ENCODE results near the gene RALGAPA2.

Gene RALGAPA2

GRCh38 chr20:20368418-20369249 is 343.8 kb downstream of the RALGAPA2 start:
- no peak for DNase-seq (ENCODE audit: low read depth)
- no peak for TF ChIP-seq CTCF (IDR thresholded peaks at IDR 0.05; ENCODE audit: insufficient read depth, low read depth, low read length, missing control alignments)
- no peak overlapping the region; the same call in 1 of the 2 replicates for H3K4me3 ChIP-seq (ENCODE audit: low read depth, low read length)

- no peak for DNase-seq (ENCODE audit: low read depth)
- H3K4me3 ChIP-seq (ENCODE audit: low read depth, low read length): no peak within 1 kb of the TSS; the same call in 1 of the 2 replicates
- TF ChIP-seq CTCF (IDR thresholded peaks at IDR 0.05; ENCODE audit: insufficient read depth, low read depth, low read length, missing control alignments): no peak
Observed at GRCh38 chr20:20367575-20368417, 344.6 kb downstream of the RALGAPA2 start, which contains the start of gene INSM1. TSS of gene INSM1 (plus strand) at chr20:20368104. CDS start at chr20:20368268, 164 bp downstream.

- H3K4me3 ChIP-seq (ENCODE audit: low read depth, low read length): no peak overlapping the region
- no peak for DNase-seq (ENCODE audit: low read depth)
- TF ChIP-seq CTCF (IDR thresholded peaks at IDR 0.05; ENCODE audit: insufficient read depth, low read depth, low read length, missing control alignments): no peak
Observed at GRCh38 chr20:20366876-20367574, 345.4 kb downstream of the RALGAPA2 start.

- H3K4me3 ChIP-seq (ENCODE audit: low read depth, low read length): no peak overlapping the region
Observed at GRCh38 chr20:20366551-20366875, 345.9 kb downstream of the RALGAPA2 start.

GRCh38 chr20:20365480-20366161 is 346.8 kb downstream of the RALGAPA2 start:
- H3K4me3 ChIP-seq (ENCODE audit: low read depth, low read length): no peak overlapping the region
- DNase-seq (ENCODE audit: low read depth): no peak
- no peak for TF ChIP-seq CTCF (IDR thresholded peaks at IDR 0.05; ENCODE audit: insufficient read depth, low read depth, low read length, missing control alignments)

More at GRCh38 chr20:20366551-20366875, 345.9 kb downstream of the RALGAPA2 start:
- DNase-seq (ENCODE audit: low read depth): no peak
- TF ChIP-seq CTCF (IDR thresholded peaks at IDR 0.05; ENCODE audit: insufficient read depth, low read depth, low read length, missing control alignments): no peak

All from GM12865 (cell line).